A204.1 (cell line): ENCODE measurements around the gene HSPA1L.
A peak's percentile ranks its signal among the peaks of the same experiment; 100 is the strongest.
"Not testable (repeated sequence)": the region's sequence is repeated elsewhere in the genome, so short reads cannot be mapped to it uniquely, and the experiment has no call there.

Experiments used
- FAIRE-seq: peaks from 2 replicates; lab custom pipeline; 2012; peaks lifted over from hg19 to GRCh38; lab: Jason Lieb, UNC

HSPA1L gene

DNA sequence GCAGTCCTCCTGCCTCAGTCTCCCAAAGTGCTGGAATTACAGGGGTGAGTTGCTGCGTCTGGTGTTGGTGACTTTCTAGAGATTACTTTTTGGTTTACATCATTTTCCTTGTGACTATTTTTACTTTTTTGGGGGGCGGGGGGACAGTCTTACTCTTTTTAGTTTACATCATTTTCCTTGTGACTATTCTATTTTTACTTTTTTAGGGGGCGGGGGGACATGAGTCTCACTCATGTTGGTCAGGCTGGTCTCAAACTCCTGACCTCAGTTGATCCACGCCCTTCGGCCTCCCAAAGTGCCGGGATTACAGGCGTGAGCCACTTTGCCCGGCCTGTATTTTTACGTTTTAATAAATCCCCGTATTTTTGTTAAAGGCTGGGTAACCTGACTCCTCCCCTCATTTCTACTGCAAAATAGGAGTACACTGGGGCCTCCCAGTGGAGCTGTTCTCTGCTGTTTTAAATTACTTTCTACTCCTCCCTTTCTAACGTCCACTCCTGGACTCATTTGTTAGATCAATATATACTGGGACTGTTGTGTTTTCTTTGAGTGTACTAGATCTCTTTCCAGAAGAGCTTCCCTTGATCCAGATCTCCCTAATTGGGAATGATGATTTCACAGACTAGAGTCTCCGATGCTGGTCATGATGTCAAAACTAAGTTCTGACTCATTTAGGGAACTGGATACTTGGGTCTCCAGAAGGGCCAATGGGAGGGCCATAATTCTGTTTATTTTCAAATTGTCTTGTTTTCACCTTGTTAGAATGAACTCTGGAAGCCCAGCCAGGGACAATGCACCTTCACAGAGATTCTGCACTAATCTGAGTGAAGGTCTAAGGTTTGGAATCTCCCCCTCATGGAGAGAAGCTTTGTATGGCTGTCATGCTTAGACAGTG, 21.6 kb upstream of the HSPA1L start:
- FAIRE-seq, result no peak

DNA sequence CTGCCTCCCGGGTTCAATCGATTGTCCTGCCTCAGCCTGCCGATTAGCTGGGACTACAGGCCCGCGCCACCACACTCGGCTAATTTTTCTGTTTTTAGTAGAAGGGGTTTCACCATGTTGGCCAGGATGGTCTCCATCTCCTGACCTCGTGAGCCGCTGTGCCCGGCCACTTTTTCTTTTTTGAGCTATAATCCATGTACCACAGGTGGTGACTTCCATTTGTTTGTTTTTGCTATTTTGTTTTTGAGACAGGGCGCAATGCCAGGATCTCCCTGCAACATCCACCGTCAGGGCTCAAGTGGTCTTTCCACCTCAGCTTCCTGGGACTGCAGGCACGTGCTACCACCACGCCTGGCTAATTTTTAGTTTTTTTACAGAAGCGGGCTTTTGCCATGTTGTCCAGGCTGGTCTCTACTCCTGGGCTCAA, 21.0 kb upstream of the HSPA1L start:
- FAIRE-seq, result no peak

DNA sequence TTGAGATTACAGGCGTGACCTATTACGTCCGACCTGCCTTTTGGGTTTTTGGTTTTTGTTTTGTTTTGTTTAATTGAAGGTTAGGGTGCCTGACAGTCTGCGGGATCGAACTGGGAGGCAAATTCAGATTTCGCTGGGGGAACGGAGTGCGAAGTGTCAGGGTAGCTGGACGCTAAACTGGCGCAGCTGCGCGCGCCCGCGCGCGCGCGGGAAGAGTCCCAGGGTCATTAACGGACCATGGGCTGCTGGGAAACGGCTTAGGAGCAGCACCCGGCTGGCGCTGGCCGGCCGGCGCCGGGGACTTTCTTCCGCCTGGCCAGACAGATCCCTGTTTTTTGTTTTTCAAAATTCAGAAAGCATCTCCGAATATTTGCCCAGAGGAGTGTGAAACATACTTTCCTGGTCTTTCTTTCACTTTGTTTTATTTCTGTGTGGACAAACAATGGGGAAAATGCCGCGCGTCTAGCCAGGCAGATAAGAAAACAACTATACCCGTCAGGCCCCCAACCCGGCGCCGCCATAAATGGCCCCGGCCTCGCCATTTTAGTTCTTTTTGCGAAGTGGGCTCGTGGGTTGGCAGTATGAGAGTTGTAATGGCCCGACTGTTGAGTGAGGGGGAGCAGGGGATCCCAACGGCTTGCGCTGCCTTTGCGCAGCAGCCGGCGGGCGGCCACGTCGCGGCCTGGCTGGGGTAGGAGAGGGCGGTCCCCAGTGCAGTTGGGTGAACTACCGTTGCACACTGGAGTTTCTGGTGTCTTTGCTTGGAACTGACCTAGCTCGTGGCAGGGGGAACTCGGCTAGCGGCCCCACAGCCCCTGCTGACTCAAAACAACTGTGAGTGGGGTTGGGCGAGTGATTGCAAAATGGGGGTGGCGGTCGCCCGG, 19.5 kb upstream of the HSPA1L start:
- peak; percentile 60 for FAIRE-seq

DNA sequence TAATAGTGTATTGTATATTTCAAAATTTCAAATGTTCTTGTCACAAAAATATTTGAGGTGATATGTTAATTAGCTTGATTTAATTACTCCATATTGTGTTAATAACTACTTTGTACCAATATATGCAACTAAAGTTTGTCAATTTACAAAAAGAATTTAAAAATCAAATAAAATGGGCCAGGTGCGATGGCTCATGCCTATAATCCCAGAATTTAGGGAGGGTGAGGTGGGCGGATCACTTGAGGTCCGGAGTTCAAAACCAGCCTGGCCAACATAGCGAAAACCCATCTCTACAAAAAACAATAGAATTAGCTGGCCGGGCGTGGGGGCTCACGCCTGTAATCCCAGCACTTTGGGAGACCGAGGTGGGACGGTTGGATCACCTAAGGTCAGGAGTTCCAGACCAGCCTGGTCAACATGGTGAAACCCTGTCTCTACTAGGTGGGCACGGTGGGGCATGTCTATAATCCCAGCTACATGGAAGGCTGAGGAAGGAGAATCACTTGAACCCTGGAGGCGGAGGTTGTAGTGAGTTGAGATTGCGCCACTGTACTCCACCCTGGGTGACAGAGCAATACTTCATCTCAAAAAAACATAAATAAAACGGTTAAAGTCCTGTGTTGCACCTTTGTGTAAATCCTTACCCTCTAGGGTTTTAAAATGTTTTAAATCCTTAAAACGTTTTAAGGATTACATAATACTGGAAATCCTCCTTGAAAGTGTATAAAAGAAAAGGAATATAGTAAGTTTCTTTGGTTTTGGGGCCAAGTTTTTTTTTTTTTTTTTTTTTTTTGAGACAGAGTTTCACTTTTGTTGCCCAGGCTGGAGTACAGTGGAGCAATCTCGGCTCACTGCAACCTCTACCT, 16.5 kb upstream of the HSPA1L start:
- no peak for FAIRE-seq

DNA sequence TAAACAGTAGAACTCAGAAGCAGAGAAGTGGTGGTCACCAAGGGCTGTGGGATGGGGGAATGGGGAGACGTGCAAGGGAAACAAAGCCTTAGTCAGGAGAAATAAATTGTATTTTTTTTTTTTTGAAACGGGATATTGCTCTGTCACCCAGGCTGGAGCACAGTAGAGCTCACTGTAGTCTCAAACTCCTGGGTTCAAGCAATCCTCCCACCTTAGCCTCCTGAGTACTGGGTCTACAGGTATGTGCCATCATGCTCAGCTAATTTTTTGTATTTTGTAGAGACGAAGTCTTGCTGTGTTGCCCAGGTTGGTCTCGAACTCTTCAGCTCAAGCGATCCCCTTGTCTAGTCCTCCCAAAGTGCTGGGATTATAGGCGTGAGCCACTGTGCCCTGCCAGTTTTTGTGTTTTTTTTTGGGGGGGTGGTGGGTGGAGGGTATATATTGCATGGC, 15.8 kb upstream of the HSPA1L start:
- no peak for FAIRE-seq

DNA sequence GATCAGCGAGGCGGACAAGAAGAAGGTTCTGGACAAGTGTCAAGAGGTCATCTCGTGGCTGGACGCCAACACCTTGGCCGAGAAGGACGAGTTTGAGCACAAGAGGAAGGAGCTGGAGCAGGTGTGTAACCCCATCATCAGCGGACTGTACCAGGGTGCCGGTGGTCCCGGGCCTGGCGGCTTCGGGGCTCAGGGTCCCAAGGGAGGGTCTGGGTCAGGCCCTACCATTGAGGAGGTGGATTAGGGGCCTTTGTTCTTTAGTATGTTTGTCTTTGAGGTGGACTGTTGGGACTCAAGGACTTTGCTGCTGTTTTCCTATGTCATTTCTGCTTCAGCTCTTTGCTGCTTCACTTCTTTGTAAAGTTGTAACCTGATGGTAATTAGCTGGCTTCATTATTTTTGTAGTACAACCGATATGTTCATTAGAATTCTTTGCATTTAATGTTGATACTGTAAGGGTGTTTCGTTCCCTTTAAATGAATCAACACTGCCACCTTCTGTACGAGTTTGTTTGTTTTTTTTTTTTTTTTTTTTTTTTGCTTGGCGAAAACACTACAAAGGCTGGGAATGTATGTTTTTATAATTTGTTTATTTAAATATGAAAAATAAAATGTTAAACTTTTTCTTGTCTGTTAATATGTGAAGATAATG, 14.7 kb upstream of the HSPA1L start:
- peak; percentile 80 for FAIRE-seq

DNA sequence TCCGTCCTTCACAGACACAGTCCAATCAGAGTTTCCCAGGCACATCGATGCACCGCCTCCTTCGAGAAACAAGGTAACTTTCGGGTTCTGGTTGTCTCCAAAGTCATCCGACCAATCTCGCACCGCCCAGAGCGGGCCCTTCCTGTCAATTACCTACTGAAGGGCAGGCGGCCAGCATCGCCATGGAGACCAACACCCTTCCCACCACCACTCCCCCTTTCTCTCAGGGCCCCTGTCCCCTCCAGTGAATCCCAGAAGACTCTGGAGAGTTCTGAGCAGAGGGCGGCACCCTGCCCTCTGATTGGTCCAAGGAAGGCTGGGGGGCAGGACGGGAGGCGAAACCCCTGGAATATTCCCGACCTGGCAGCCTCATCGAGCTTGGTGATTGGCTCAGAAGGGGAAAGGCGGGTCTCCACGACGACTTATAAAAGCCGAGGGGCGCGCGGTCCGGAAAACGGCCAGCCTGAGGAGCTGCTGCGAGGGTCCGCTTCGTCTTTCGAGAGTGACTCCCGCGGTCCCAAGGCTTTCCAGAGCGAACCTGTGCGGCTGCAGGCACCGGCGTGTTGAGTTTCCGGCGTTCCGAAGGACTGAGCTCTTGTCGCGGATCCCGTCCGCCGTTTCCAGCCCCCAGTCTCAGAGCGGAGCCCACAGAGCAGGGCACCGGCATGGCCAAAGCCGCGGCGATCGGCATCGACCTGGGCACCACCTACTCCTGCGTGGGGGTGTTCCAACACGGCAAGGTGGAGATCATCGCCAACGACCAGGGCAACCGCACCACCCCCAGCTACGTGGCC, 12.4 kb upstream of the HSPA1L start, which contains the start of gene HSPA1B:
TSS of gene HSPA1B (plus strand) at position 453 of the 794 bp plus-strand sequence. CDS start at position 666, 213 bp downstream.
- peak; percentile 97 for FAIRE-seq

DNA sequence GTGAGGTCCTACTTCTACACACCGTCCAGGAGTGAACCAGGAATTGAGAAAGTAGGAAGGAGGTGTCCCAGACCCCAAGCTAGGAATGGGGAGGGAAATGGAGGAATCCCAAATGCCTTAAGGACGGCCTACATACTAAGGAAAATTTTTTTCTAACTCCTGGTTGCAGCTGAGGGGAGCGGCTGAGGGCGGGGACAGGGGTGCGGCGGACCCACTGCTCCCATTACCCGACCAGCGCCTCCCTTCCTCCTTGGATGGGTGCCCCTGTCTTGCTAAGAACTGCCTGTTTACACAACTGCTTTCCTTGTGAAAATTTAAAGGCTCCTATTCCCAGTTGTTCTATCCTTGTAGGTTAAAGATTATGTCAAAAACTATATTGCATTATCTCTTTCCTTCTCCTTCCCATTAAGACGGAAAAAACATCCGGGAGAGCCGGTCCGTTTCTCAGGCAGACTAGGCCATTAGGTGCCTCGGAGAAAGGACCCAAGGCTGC, 11.8 kb upstream of the HSPA1L start:
- FAIRE-seq, result no peak

DNA sequence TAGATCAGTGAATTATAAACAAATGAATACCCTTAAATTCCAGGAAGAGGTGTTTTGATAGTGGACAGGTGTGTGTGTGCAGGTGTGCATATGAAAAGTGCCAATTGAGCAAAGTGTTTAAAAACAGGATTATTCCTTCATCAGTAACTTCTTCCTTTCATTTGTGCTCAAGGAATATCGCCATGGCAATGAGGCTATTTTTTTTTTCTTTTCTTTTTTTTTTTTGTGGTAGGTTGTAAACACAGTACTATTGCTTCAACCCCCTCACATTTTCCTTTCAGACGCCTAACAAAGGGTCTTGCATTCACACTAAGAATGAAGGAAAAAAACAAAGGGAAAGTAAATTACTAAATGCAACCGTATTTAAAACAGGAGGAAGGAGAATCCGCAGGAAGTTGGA, 10.5 kb upstream of the HSPA1L start:
- no peak for FAIRE-seq

DNA sequence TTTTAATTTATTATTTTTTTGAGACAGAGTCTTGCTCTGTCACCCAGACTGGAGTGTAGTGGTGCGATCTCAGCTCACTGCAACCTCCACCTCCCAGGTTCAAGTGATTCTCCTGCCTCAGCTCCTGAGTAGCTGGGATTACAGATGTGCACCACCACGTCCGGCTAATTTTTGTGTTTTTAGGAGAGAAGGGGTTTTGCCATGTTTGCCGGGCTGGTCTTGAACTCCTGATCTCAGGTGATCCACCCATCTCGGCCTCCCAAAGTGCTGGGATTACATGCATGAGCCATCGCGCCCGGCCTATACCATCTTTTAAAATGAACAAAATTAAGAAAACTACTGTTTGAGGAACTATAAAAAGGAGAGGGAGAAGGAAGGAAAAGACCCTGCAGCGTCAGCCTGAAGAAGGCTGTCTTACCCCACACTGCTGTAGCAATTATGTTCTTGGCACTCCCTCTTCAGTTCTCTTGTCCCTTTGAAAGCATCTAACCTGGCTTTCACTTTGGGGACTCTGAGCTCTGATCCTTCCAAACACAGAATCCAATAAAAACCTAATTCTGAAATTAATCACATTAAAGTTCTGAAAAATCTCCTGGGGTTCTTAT, 8.6 kb upstream of the HSPA1L start:
- not testable (repeated sequence) for FAIRE-seq

DNA sequence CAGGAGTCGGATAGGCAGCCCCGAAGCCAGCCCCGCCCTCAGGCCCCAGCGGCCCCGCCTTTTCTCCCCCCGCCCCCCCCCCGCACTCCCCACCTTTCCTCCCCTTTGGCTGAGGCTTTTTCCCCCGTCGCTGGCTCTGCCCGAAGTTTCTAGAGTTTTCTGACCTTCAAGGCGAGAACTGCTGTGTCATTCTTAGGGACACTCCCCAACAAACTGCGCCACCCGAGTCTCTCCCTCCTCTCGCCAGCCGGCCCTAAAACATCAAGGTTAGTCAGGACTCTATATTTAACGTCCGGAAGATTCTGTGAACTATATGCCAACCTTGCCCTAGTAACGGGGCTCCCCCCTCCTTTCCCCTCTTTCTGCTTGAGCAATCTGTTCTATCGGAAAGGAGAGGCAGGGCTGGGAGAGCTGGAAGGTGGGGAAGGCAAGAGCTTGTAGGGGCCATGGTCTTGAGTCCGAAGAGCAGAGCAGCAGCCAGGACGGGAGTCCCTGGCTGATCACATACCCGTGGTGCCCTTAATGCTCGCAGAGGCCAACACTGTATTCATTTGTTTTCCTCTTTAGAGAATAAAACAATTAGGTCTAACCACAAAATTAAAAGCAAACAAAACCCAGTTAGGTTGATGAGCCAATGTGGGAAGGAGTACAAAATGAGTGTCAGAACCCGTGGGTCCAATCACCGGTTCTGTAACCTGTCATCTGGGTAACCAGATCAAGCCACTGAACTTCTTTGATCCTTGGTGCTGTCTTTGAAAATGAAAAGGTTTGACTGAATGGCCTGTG, 7.1 kb upstream of the HSPA1L start:
- FAIRE-seq, result no peak

DNA sequence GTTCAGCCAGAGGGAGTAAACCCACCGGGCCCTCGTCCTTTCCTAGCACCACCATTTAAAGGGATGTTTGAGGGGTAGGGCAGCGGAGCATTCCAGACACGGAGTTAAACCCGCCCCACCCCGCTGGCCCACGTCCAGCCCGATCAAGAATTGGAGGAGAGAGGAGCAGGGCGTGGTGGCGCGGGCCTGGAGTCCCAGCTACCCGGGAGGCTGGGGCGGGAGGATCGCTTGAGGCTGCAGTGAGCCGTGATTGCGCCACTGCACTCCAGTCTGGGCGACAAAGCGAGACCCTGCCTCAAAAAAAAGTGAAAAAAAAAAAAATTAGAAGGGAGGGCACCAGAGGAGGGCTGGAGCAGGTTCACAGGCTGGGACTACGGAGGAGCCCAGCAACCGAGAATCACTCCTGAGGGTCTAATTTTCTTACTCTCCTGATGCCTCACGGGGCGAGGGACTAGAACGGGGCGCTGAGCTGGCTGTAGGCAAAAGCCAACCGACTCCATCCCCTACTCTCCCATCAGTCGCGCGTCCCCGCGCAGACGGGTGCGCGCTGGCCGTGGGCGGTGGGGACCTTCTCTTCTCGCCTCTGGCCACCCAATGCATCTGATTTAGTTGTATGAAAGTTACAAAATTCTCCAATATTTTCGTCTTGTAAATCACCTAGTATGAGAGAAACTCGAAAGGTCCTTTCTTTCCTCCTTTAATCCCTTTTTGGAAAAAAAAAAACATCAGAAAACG, 6.4 kb upstream of the HSPA1L start:
- FAIRE-seq, result no peak

DNA sequence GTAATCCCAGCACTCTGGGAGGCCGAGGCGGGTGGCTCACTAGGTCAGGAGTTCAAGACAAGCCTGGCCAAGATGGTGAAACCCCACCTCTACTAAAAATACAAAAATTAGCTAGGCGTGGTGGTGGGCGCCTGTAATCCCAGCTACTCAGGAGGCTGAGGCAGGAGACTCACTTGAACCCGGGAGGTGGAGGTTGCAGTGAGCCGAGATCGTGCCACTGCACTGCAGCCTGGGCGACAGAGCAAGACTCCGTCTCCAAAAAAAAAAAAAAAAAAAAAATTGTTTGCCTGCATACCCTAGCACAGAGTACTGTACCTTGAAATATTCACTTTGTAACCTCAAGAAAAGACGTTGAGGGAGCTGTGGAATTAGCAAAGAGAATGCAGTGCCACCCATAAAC, 5.3 kb upstream of the HSPA1L start:
- not testable (repeated sequence) for FAIRE-seq

DNA sequence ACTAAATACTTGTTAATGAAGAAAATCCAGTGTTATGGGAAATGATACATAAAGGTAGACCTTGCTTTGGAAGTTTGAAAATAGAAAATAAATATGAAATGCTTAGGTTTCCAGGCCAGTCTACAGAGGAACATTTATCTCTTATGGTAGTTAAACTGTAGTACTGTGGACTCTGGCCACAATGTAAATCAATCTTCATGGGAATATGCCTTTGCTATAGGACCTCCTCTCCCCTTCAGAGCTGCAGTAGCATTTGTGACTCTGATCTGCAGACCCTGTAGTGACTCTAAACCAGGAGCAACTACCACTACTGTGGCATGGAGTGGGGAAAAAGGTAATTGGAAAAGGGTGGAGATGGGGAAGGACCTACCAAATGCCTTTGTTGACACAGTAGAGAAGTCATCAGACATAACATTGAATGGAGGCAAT, 4.8 kb upstream of the HSPA1L start:
- FAIRE-seq, result no peak

DNA sequence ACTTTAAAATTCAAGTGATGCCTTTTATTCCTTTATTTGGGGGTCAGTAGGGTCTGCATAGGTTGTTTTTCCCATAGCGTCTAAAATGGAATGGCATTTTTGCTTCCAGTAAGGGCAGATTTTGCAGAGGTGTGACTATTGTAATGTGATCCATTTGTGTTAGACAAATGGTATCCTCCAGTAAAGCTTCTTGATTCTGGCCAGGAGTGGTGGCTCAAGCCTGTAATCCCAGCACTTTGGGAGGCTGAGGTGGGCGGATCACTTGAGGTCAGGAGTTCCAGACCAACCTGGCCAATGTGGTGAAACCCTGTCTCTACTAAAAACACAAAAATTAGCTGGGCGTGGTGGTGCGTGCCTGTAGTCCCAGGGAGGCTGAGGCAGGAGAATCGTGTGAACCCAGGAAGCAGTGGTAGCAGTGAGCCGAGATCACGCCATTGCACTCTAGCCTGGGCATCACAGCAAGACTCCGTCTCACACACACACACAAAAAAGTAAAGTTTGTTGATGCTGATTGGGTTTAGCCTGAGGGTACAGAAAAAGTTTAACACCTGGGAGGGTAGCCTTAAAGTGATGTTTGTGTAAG, 2.9 kb upstream of the HSPA1L start:
- FAIRE-seq, result not testable (repeated sequence)

DNA sequence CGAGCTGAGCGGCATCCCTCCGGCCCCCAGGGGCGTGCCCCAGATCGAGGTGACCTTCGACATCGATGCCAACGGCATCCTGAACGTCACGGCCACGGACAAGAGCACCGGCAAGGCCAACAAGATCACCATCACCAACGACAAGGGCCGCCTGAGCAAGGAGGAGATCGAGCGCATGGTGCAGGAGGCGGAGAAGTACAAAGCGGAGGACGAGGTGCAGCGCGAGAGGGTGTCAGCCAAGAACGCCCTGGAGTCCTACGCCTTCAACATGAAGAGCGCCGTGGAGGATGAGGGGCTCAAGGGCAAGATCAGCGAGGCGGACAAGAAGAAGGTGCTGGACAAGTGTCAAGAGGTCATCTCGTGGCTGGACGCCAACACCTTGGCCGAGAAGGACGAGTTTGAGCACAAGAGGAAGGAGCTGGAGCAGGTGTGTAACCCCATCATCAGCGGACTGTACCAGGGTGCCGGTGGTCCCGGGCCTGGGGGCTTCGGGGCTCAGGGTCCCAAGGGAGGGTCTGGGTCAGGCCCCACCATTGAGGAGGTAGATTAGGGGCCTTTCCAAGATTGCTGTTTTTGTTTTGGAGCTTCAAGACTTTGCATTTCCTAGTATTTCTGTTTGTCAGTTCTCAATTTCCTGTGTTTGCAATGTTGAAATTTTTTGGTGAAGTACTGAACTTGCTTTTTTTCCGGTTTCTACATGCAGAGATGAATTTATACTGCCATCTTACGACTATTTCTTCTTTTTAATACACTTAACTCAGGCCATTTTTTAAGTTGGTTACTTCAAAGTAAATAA, 2.2 kb upstream of the HSPA1L start:
- FAIRE-seq, result not testable (repeated sequence)

DNA sequence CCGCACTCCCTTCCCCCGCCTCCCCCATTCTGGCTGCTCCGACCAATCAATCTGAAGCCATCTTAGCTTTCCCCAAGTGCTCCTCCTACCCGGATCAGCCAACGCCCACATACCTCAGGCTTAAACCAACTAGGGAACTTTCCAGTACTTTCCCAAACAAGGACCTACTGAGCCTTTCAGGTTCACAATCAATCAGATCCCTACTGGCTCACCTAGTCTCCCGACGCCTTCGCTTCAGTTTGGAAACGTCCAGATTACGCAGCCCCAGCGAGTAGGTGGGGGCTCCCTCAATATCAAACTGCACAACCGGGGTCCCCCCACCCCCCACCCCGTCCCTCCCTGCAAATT, 432 bp downstream of the HSPA1L start:
- FAIRE-seq, result peak; percentile 46
